HL-60 (cell line): ENCODE measurements around the gene ANO7.
"Not testable (repeated sequence)": the region's sequence is repeated elsewhere in the genome, so short reads cannot be mapped to it uniquely, and the experiment has no call there.

Source experiments
- DNase-seq, 2 experiments: peaks; one replicate each; pipeline ENCODE4 v3.0.0-alpha.2; 2010 to 2020; ENCODE audit warnings: low read depth in 1 of 2, low spot score in 1 of 2
- H3K27ac ChIP-seq: fragments of 250-450 bp; sonication (Bioruptor Pico); replicated peaks from 2 replicates; pipeline ENCODE4 v1.5.1; 2020; ENCODE audit warnings: mild to moderate bottlenecking, moderate library complexity
- H3K27me3 ChIP-seq: fragments of 250-450 bp; sonication (Bioruptor Pico); 2 replicates; pipeline ENCODE4 v1.5.1; 2021; ENCODE audit warnings: mild to moderate bottlenecking, moderate library complexity; ENCODE audit not compliant: insufficient read depth, poor library complexity, severe bottlenecking
- H3K4me3 ChIP-seq: replicated peaks from 2 replicates; pipeline ENCODE4 v1.5.1; 2011; ENCODE audit warnings: mild to moderate bottlenecking, control low read depth, low read length; ENCODE audit not compliant: insufficient read depth
- CTCF ChIP-seq: IDR thresholded peaks from one replicate; pipeline ENCODE4 v1.5.1; 2011; ENCODE audit warnings: low read length, control low read depth, inconsistent platforms; ENCODE audit not compliant: insufficient read depth
- GABPA ChIP-seq: IDR thresholded peaks from 2 replicates; pipeline ENCODE4 v1.6.1; 2012; ENCODE audit warnings: low read depth
- POLR2AphosphoS5 ChIP-seq: IDR thresholded peaks from 2 replicates; pipeline ENCODE4 v1.6.1; 2012; ENCODE audit warnings: low read depth
- REST ChIP-seq: IDR thresholded peaks from 2 replicates; pipeline ENCODE4 v1.6.1; 2012; ENCODE audit warnings: low read depth; ENCODE audit not compliant: insufficient replicate concordance
- SPI1 ChIP-seq: IDR thresholded peaks from 2 replicates; pipeline ENCODE4 v1.6.1; 2012; ENCODE audit warnings: low read depth, mild to moderate bottlenecking, borderline replicate concordance

ANO7 gene

GRCh38 chr2:241193271-241193670 lies 4.8 kb downstream of the ANO7 start:
- Histone ChIP-seq H3K27ac (no peak overlapping the region), H3K4me3 (no peak overlapping the region), H3K27me3 (no peaks in the 10 kb centered on the region)
- no peak for TF ChIP-seq SPI1
- DNase-seq = no peak

GRCh38 chr2:241194811-241195210 lies 6.3 kb downstream of the ANO7 start:
- Histone ChIP-seq H3K27me3 (no peaks in the 10 kb centered on the region), H3K4me3 (no peak overlapping the region), H3K27ac (no peak overlapping the region)
- no peak for TF ChIP-seq POLR2AphosphoS5
- no peak for TF ChIP-seq REST
- no peak for TF ChIP-seq CTCF
- TF ChIP-seq SPI1 = no peak
- no peak for TF ChIP-seq GABPA
- no peak for DNase-seq

GRCh38 chr2:241195506-241196130 lies 7.1 kb downstream of the ANO7 start:
- TF ChIP-seq POLR2AphosphoS5 (no peak), REST (no peak), SPI1 (no peak), GABPA (no peak), CTCF (no peak)
- DNase-seq = no peak
- H3K27ac ChIP-seq = no peak overlapping the region
- H3K4me3 ChIP-seq = no peak overlapping the region
- H3K27me3 ChIP-seq = no peaks in the 10 kb centered on the region

- not testable (repeated sequence) for DNase-seq, H3K4me3 ChIP-seq, H3K27me3 ChIP-seq
Observed at GRCh38 chr2:241197246-241197645, 8.8 kb downstream of the ANO7 start.

GRCh38 chr2:241197947-241198346 lies 9.5 kb downstream of the ANO7 start:
- TF ChIP-seq REST (no peak), GABPA (no peak), SPI1 (no peak), CTCF (no peak), POLR2AphosphoS5 (no peak)
- DNase-seq = no peak
- Histone ChIP-seq H3K27ac (no peak overlapping the region), H3K27me3 (no peaks in the 10 kb centered on the region), H3K4me3 (no peak overlapping the region)

More at GRCh38 chr2:241197246-241197645, 8.8 kb downstream of the ANO7 start:
- H3K27ac ChIP-seq = not testable (repeated sequence)
